Measurements from ENCODE around the gene SLC30A10.
"Not testable (repeated sequence)": the region's sequence is repeated elsewhere in the genome, so short reads cannot be mapped to it uniquely, and the experiment has no call there.

SLC30A10 gene

DNA sequence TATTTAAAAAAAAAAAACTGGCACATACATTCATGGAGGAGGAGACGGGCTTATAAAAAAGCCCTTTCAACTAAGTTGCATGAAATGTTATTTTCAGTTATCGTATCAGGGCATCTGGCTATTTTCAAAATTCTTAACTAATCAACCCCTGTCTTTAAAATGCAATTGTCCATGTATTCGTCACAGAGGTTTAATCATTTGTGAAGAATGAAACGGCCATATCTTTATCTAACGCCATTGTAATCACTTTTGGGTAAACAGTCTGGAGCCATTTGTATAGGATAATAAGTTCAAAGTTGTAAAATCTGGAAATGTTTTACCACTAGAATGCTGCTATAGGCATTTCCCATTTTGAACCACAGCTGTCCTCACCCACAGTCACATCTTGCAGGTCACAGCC lies 30.4 kb downstream of the SLC30A10 start:
- no peak for DNase-seq (ENCODE audit: low read depth in 2 of 2)
- TF ChIP-seq CTCF (IDR thresholded peaks at IDR 0.05; ENCODE audit: low read depth, low read length) = no peak
- no peak overlapping the region for H3K4me3 ChIP-seq (replicated peaks in 1 of 2; ENCODE audit: low read depth in 2 of 2, low read length in 2 of 2)

GRCh38 chr1:219892271-219892670 lies 36.1 kb downstream of the SLC30A10 start:
- not testable (repeated sequence) for H3K4me3 ChIP-seq (replicated peaks in 1 of 2; ENCODE audit: low read depth in 2 of 2, low read length in 2 of 2); DNase-seq (ENCODE audit: low read depth in 2 of 2)

- not testable (repeated sequence) for DNase-seq (ENCODE audit: low read depth in 2 of 2)
Observed at GRCh38 chr1:219891846-219892245, 36.5 kb downstream of the SLC30A10 start.

GRCh38 chr1:219888667-219889066 lies 39.7 kb downstream of the SLC30A10 start:
- not testable (repeated sequence) for H3K4me3 ChIP-seq (replicated peaks in 1 of 2; ENCODE audit: low read depth in 2 of 2, low read length in 2 of 2); DNase-seq (ENCODE audit: low read depth in 2 of 2)

More at GRCh38 chr1:219891846-219892245, 36.5 kb downstream of the SLC30A10 start:
- H3K4me3 ChIP-seq (replicated peaks in 1 of 2; ENCODE audit: low read depth in 2 of 2, low read length in 2 of 2) = not testable (repeated sequence)

DNA sequence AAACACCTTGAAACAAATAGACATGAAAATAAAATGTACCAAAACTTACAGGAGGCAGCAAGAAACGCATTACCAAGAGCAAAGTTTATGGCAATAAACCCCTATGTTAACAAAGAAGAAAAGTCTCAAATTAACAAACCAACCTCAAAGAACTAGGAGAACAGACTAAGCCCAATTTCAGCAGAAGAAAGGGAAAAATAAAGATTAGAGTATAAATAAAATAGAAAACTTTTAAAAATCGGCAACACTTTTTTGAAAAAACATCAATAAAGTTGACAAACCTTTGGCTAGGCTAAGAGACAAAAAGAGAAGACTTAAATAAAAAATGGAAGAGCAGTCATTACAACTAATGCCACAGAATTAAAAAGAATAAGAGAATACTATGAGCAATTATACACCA lies 42.7 kb downstream of the SLC30A10 start:
- no peak overlapping the region for H3K4me3 ChIP-seq (replicated peaks in 1 of 2; ENCODE audit: low read depth in 2 of 2, low read length in 2 of 2)
- DNase-seq (ENCODE audit: low read depth in 2 of 2) = no peak
- no peak for TF ChIP-seq CTCF (IDR thresholded peaks at IDR 0.05; ENCODE audit: low read depth, low read length)

DNA sequence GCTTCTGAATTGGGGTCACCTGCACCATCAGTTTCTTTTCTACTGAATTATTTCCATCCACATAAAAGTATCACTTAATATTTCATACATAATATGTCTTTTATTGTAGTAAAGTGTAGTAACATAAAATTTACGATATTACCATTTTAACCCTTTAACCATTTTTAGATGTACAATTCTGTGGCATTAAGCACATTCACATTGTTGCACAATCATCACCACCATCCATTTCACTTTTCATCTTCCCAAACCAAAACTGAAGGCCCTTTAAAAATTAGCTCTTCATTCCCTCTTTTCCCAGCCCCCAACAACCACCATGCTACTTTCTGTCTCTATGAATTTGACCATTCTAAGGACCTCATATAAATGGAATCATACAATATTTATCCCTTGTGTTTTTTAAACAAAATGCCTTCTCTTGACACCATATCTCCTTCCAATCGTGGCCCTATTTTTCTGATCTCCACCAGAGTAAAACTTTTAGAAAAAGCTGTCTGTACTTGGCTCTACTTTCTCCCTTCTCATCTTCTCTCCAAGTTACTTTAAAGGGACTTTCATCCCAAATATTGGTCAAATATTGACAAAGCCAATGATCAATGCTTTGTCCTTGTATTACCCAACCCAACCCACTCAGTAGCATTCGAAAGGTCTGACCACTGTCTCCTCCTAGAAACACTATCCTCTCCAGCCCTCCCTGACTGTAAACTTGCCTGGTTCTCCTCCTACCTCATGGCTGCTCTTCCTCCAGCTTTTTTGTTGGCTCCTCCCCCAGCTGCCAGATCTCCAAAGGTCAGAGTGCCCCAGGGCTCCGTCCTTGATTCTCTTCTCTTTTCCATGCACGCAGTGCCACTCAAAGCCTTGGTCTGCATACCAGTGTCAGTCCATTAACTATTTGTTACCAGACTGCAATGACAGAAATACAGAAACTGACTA lies 44.7 kb downstream of the SLC30A10 start:
- DNase-seq (ENCODE audit: low read depth in 2 of 2) = no peak
- no peak overlapping the region for H3K4me3 ChIP-seq (replicated peaks in 1 of 2; ENCODE audit: low read depth in 2 of 2, low read length in 2 of 2)
- no peak for TF ChIP-seq CTCF (IDR thresholded peaks at IDR 0.05; ENCODE audit: low read depth, low read length)

GRCh38 chr1:219882755-219883154 lies 45.6 kb downstream of the SLC30A10 start:
- no peak for TF ChIP-seq CTCF (IDR thresholded peaks at IDR 0.05; ENCODE audit: low read depth, low read length)
- DNase-seq (ENCODE audit: low read depth in 2 of 2) = no peak
- no peak overlapping the region for H3K4me3 ChIP-seq (replicated peaks in 1 of 2; ENCODE audit: low read depth in 2 of 2, low read length in 2 of 2)

DNA sequence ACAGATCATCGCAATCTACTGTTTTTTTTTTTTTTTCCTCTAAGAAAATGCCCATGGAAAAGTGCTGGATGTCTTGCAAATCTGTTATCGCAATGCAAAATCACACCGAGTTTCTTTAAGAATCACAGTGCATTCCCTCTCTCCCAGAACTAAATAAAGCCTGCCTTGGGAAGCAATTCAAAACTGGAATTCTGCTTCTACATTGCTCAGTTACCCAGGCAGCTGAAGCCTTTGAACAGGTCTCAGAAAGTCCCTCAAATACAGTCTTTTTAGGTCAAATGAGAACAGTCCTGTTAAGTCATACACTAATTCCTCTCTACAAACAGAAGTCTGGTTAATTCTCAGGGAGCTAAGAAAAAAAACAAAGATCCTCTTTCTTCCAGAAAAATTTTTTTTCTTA lies 46.3 kb downstream of the SLC30A10 start:
- DNase-seq (ENCODE audit: low read depth in 2 of 2) = no peak
- TF ChIP-seq CTCF (IDR thresholded peaks at IDR 0.05; ENCODE audit: low read depth, low read length) = no peak
- no peak overlapping the region for H3K4me3 ChIP-seq (replicated peaks in 1 of 2; ENCODE audit: low read depth in 2 of 2, low read length in 2 of 2)

Measured in cardiac fibroblast (primary cell).